Measurements from ENCODE around the gene CDRT4. TPM values are rescaled to one million over a fixed set of nuclear protein-coding genes. Genes with fewer than 3 reads are reported as not detected.

The CDRT4 gene
- total RNA-seq, 1 experiment from 2014 or later: 6.2 TPM

DNA sequence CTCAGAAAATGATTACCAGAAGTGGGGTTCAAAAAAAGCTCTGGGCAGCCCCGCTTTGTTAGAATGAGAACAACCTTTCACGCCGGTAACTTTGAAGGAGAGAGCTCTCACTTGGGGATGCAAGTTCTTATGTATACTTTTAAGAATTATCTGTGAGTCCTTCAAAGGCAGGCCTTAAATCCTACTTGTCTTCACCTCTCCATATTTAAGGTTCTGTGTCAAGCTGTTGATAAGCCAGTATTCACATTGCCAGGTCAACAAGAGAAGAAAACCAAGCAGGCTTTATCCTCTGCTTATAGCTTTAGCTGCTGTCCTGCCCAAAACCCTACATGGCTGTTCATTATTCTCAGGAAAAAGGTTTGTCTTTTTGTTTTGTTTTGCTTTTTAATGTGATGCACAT lies 42.9 kb downstream of the CDRT4 start:
- Histone ChIP-seq H3K36me3 (ENCODE audit: control insufficient read depth in 1 of 2, insufficient read depth in 2 of 2, low read length in 2 of 2) (no peaks in the 10 kb centered on the region), H3K4me2 (ENCODE audit: low read length) (no peak overlapping the region), H4K20me1 (ENCODE audit: insufficient read depth) (no peaks in the 10 kb centered on the region), H3K9me3 (ENCODE audit: control insufficient read depth in 1 of 2, insufficient read depth in 1 of 2, low read depth in 1 of 2, low read length in 2 of 2) (no peaks in the 10 kb centered on the region), H3K4me3 (replicated peaks in 1 of 2; ENCODE audit: low read depth in 1 of 2, low read length in 2 of 2) (no peak overlapping the region), H3K9me2 (ENCODE audit: insufficient read depth) (no peaks in the 10 kb centered on the region), H3K27ac (ENCODE audit: low read depth, low read length) (no peak overlapping the region), H3K79me2 (ENCODE audit: insufficient read depth, low read length) (no peaks in the 10 kb centered on the region), H3K4me1 (ENCODE audit: control insufficient read depth in 1 of 2, insufficient read depth in 2 of 2, low read length in 2 of 2) (no peaks in the 10 kb centered on the region), H3K27me3 (ENCODE audit: insufficient read depth, low read length) (no peaks in the 10 kb centered on the region), H2AFZ (ENCODE audit: low read depth, low read length, poor library complexity, severe bottlenecking) (no peak overlapping the region), H3K9ac (ENCODE audit: low read length) (no peak overlapping the region)
- ChIA-PET CTCF (no interaction called here), RAD21 (ENCODE audit: low non-redundant PET in 1 of 2, low total read pairs in 2 of 2, uncharacterized antibody in 2 of 2, unreplicated experiment in 2 of 2) (no interaction called here), POLR2A (no interaction called here)
- TF ChIP-seq FOSL1 (IDR thresholded peaks at IDR 0.05; ENCODE audit: low read depth) (no peak), POLR2AphosphoS5 (IDR thresholded peaks at IDR 0.05; ENCODE audit: low read depth, low read length) (no peak), ELF1 (IDR thresholded peaks at IDR 0.05; ENCODE audit: borderline replicate concordance, low read depth) (no peak), JUND (IDR thresholded peaks at IDR 0.05) (no peak), CBX3 (IDR thresholded peaks at IDR 0.05; ENCODE audit: low read depth) (no peak), CEBPB (IDR thresholded peaks at IDR 0.05; ENCODE audit: low read depth) (no peak), RAD21 (IDR thresholded peaks at IDR 0.05; ENCODE audit: low read depth) (no peak), SRF (IDR thresholded peaks at IDR 0.05; ENCODE audit: low read depth) (no peak), TCF7L2 (IDR thresholded peaks at IDR 0.05; ENCODE audit: borderline replicate concordance, extremely low read depth, insufficient read depth, insufficient read length) (no peak), EZH2 (IDR thresholded peaks at IDR 0.05) (no peak), SIN3A (IDR thresholded peaks at IDR 0.05; ENCODE audit: low read depth) (no peak)
- TF ChIP-seq, protein P1, sequence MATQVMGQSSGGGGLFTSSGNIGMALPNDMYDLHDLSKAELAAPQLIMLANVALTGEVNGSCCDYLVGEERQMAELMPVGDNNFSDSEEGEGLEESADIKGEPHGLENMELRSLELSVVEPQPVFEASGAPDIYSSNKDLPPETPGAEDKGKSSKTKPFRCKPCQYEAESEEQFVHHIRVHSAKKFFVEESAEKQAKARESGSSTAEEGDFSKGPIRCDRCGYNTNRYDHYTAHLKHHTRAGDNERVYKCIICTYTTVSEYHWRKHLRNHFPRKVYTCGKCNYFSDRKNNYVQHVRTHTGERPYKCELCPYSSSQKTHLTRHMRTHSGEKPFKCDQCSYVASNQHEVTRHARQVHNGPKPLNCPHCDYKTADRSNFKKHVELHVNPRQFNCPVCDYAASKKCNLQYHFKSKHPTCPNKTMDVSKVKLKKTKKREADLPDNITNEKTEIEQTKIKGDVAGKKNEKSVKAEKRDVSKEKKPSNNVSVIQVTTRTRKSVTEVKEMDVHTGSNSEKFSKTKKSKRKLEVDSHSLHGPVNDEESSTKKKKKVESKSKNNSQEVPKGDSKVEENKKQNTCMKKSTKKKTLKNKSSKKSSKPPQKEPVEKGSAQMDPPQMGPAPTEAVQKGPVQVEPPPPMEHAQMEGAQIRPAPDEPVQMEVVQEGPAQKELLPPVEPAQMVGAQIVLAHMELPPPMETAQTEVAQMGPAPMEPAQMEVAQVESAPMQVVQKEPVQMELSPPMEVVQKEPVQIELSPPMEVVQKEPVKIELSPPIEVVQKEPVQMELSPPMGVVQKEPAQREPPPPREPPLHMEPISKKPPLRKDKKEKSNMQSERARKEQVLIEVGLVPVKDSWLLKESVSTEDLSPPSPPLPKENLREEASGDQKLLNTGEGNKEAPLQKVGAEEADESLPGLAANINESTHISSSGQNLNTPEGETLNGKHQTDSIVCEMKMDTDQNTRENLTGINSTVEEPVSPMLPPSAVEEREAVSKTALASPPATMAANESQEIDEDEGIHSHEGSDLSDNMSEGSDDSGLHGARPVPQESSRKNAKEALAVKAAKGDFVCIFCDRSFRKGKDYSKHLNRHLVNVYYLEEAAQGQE (IDR thresholded peaks at IDR 0.05; ENCODE audit: low read depth): no peak
- TF ChIP-seq, protein P2, sequence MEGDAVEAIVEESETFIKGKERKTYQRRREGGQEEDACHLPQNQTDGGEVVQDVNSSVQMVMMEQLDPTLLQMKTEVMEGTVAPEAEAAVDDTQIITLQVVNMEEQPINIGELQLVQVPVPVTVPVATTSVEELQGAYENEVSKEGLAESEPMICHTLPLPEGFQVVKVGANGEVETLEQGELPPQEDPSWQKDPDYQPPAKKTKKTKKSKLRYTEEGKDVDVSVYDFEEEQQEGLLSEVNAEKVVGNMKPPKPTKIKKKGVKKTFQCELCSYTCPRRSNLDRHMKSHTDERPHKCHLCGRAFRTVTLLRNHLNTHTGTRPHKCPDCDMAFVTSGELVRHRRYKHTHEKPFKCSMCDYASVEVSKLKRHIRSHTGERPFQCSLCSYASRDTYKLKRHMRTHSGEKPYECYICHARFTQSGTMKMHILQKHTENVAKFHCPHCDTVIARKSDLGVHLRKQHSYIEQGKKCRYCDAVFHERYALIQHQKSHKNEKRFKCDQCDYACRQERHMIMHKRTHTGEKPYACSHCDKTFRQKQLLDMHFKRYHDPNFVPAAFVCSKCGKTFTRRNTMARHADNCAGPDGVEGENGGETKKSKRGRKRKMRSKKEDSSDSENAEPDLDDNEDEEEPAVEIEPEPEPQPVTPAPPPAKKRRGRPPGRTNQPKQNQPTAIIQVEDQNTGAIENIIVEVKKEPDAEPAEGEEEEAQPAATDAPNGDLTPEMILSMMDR (IDR thresholded peaks at IDR 0.05 in 2 of 3, conservative IDR thresholded peaks at IDR 0.05 in 1 of 3; ENCODE audit: borderline replicate concordance in 1 of 3, insufficient read depth in 1 of 3, low read depth in 2 of 3, low read length in 2 of 3): no peak
- TF ChIP-seq, protein P3, sequence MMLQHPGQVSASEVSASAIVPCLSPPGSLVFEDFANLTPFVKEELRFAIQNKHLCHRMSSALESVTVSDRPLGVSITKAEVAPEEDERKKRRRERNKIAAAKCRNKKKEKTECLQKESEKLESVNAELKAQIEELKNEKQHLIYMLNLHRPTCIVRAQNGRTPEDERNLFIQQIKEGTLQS (IDR thresholded peaks at IDR 0.05): no peak
- no peak for ATAC-seq
- no TSS peak for BruUV-seq (replicated peaks)
- no peak for DNase-seq (ENCODE audit: low read depth, low spot score)
- intact Hi-C loops (cut with micrococcal nuclease): no loop called here

Data from HCT116 (cell line).